Left lobe of liver (tissue), 2 donors: Measurements from ENCODE around the gene ZNF14. TPM values are rescaled to one million over a fixed set of nuclear protein-coding genes. Genes with fewer than 3 reads are reported as not detected.
"Not testable (repeated sequence)": the region's sequence is repeated elsewhere in the genome, so short reads cannot be mapped to it uniquely, and the experiment has no call there.

Experiments used
- ATAC-seq: fragments of 200-7000 bp; cut with Tn5 transposase; one replicate; pipeline ENCODE4 v1.9.1; 2020; ENCODE audit warnings: mild to moderate bottlenecking, moderate library complexity
- DNase-seq: peaks from one replicate; pipeline ENCODE4 v3.0.0-alpha.2; 2020; ENCODE audit warnings: low spot score
- total RNA-seq: library from RNA; stranded (reverse); gene quantifications from one replicate; pipeline ENCODE4 v1.2.1, GENCODE V29; 2021
- donor health status: DM: no; HTN: no; CAD: no; lungs with moderate emphysema.
- donor health status: DM: no; HTN: yes; CAD: no.

ZNF14 gene
- total RNA-seq = 0.40 TPM

DNA sequence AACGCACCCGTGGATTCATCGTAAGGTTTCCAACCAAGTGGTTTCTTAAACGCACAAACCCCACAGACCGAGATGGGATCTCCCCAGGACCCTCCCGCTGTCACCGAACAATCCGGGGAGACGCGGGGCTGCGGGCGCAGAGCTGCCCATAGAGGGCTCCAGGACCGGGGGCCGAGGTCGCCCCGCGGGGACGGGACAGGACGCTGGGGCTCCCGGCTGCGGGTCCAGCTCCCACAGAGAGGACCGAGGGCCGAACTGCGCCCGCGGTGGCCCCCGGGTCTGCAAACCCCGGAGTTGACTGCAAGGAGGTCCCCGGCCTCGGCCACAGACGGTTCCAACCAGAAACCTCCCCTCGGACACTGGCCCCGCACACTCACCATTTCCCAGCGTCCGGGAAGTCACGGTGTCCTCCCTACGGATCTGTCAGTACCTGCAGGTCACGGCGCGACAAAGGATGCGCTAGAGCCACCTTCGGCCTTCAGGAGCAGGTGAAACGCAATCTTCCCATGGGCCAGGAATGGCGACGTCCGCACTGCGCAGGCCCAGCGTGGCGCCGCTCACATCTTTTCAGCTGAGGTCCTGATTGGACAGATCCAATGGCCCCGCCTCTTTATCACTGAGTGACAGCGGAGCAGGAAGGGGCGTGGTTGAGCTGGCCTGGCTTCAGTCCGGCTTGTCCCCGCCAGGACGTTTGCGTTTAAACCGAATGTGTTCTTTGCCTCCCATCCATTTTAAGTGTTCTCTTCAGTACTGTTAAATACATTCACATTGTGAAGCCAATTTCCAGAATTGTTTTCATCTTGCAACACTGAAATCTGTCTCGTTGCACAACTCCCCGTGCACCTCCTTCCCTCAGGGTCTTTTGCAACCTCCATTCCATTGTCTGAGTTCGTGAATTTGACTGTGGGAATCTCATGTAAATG is at the start of gene ZNF14:
Gene ZNF14, minus strand, starts transcription at position 534 of the 923 bp plus-strand sequence. Its CDS starts 154 bp downstream, at position 380.
- peak; percentile 95 for ATAC-seq

DNA sequence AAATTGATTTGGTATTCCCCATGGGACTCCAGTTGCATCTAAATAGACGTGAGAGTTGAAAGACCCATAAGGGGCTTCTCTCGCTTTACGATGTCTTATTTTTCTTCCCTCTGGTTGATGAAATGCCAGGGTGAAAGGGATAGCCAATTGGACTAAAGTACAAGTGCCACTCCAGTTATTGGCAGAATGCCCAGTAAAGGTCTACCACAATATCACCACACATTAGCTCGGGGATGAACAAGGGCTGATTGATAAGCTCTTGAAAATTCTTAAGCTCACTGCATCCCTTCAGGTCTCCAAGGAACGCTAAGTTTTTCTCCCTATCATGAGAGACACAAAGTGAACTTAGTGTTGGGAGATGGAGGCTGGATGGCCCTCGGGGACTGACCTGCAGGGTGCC is 48.9 kb upstream of the ZNF14 start:
- not testable (repeated sequence) for ATAC-seq, DNase-seq

More for the DNA sequence above, at the start of gene ZNF14:
- DNase-seq = peak; percentile 76

- no peak for DNase-seq
- no peak for ATAC-seq
Measured at GRCh38 chr19:19778666-19779065, 45.8 kb upstream of the ZNF14 start.

- no peak for ATAC-seq
- no peak for DNase-seq
Measured at GRCh38 chr19:19777692-19778091, 44.8 kb upstream of the ZNF14 start.

- peak; percentile 98 for ATAC-seq
Measured at GRCh38 chr19:19776206-19777008, 43.5 kb upstream of the ZNF14 start.

GRCh38 chr19:19775891-19776205 is 42.9 kb upstream of the ZNF14 start:
- no peak for DNase-seq
- ATAC-seq = no peak

More at GRCh38 chr19:19776206-19777008, 43.5 kb upstream of the ZNF14 start:
- peak; percentile 99 for DNase-seq

GRCh38 chr19:19774354-19775033 is 41.6 kb upstream of the ZNF14 start:
- no peak for ATAC-seq
- DNase-seq = no peak

DNA sequence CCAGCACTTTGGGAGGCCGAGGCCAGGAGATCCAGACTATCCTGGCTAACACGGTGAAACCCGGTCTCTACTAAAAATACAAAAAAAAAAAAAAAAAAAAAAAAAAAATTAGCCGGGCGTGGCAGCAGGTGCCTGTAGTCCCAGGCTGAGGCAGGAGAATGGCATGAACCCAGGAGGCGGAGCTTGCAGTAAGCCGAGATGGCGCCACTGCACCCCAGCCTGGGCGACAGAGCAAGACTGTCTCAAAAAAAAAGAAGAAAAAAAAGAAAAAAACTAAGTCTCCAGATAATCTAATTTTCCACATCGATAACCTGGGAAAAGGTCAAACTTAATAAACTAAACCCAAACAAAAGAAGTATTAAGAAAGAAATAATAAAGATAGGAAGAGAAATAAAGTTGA is 39.1 kb upstream of the ZNF14 start:
- DNase-seq, ATAC-seq: not testable (repeated sequence)

DNA sequence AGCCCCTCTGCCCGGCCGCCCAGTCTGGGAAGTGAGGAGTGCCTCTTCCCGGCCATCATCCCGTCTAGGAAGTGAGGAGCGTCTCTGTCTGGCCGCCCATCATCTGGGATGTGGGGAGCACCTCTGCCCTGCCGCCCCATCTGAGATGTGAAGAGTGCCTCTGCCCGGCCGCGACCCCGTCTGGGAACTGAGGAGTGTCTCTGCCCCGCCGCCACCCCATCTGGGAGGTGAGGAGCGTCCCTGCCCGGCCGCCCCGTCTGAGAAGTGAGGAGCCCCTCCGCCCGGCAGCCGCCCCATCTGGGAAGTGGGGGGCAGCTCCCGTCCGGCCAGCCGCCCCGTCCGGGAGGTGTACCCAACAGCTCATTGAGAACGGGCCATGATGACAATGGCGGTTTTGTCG is 37.1 kb upstream of the ZNF14 start:
- DNase-seq, ATAC-seq: not testable (repeated sequence)

GRCh38 chr19:19758164-19758563 is 25.3 kb upstream of the ZNF14 start:
- ATAC-seq = no peak

GRCh38 chr19:19752760-19753403 is 20.0 kb upstream of the ZNF14 start:
- ATAC-seq = no peak

More at GRCh38 chr19:19758164-19758563, 25.3 kb upstream of the ZNF14 start:
- DNase-seq = no peak

DNA sequence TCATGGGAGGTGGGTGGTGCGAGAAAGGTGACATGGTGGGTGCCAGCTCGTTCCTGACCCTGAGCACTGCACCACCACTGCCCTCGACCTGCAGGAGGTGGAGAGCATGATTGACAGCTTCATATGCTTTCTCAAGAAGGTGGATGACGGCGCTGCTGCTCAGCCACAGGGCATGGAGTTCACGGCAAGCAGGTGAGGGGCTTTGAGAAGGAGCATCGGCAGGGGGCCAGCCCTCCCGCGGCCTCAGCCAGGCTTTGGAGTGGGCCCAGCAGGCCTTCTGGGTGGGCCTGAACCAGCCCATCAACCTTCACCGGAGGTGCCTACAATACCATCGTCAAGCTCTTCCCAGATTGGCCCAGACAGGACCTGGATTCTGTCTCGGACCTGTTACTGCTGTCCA is 18.9 kb upstream of the ZNF14 start:
- DNase-seq (no peak), ATAC-seq (no peak)

More at GRCh38 chr19:19752760-19753403, 20.0 kb upstream of the ZNF14 start:
- no peak for DNase-seq

- no peak for ATAC-seq
- DNase-seq = no peak
Measured at GRCh38 chr19:19750842-19751790, 18.2 kb upstream of the ZNF14 start.

DNA sequence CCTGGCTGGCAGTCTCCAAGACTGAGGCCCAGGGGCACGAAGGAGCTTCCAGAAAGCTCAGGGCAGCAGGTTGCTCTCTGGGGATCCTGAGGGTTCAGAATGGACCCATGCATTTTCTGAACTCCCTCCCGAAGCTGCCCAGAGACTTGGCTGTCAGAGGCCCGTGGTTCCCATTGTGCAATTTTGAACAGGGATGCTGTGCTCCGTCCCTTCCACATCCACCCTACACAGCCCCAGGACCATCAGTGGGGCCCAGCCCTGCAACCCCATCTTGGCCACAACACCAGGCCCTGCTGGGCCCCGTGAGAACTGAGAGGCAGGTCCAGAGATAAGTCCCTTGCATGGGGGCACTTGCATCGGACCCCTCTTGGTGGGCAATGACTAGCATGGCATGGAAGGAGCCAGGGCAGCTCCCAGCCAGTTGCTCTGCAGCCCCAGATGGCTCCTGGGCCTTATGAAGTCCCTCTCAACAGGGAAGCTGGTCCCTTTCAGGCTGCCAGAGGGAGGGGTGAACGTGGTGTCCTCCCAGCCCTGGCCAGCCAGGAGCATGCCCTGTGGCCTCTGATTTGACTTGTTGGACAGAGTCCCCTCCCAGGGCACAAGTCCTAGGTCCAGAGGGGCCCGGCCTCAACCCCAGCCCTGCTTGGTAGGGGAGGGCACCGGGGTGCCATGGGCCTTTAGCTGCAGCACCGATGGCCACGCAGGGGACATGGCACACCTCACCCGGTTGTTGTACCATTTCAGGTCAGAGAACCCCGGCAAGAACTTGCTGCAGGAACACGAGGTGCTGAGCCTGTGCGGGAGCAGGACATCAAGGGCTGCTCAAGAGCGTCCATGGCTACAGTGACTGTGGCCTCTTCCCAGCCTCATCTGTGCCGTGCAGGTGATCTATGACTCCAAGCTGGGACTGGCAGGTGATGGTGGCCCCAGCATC is 17.3 kb upstream of the ZNF14 start:
- DNase-seq (no peak), ATAC-seq (no peak)

DNA sequence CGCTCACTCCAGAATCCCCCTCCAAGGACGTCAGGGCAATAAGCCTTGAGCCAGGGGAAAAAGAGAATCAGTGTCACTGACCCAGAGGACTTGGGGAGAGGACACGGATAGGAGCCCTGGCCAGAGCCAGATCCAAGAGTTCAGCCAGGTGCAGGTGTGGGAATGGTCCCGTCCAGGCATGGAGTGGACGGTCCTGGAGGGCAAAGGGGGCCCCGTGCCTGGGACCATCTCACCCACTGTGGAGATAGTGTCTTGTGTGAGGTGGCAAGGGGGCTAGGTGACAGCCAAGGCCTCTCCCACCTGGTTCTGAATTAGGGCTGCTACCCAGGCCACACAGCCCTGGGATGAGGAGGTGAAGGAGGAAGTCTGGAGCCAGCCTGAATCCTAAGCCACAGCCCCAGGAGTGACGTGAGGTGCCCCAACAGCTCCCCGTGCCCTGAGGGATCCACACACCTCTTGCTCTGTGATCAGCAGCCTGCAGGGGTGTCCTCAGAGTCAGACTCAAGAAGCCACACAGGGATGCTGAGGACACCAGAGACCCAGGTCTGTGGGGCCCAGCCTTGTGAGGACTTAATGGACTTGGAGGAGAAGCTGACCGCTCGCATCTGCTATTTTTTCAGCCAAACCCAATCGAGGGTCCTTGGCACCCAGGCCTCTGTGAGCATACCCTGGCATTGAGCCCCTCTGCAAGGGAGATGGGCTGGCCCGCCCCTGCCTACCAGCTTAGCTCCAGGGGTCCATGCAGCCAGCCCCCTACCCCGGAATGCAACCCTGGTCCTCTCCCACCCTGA is 16.4 kb upstream of the ZNF14 start:
- no peak for ATAC-seq
- peak; percentile 26 for DNase-seq

GRCh38 chr19:19748249-19748938 is 15.5 kb upstream of the ZNF14 start:
- no peak for DNase-seq

More at GRCh38 chr19:19748249-19748938, 15.5 kb upstream of the ZNF14 start:
- ATAC-seq = no peak
